22Rv1 (cell line): ENCODE data around the gene STX2.
A peak's percentile ranks its signal among the peaks of the same experiment; 100 is the strongest.
"Not testable (repeated sequence)": the region's sequence is repeated elsewhere in the genome, so short reads cannot be mapped to it uniquely, and the experiment has no call there.

ENCODE experiments used
- H3K27ac ChIP-seq: fragments of 450-650 bp; 2 replicates; pipeline ENCODE4 v1.5.1; 2017
- ZFX ChIP-seq: fragments of 450-650 bp; IDR thresholded peaks from 2 replicates; pipeline ENCODE4 v1.6.1; 2017; ENCODE audit warnings: antibody characterized with exemption, borderline replicate concordance
- TF ChIP-seq, protein P1 (sequence below): fragments of 450-650 bp; IDR thresholded peaks from 2 replicates; pipeline ENCODE4 v1.5.1; 2017; ENCODE audit warnings: mild to moderate bottlenecking

The STX2 gene

GRCh38 chr12:130838951-130839769 is at the start of gene STX2:
STX2 (minus strand) TSS chr12:130839250; CDS start chr12:130839099, 151 bp downstream.
- TF ChIP-seq, protein P1, sequence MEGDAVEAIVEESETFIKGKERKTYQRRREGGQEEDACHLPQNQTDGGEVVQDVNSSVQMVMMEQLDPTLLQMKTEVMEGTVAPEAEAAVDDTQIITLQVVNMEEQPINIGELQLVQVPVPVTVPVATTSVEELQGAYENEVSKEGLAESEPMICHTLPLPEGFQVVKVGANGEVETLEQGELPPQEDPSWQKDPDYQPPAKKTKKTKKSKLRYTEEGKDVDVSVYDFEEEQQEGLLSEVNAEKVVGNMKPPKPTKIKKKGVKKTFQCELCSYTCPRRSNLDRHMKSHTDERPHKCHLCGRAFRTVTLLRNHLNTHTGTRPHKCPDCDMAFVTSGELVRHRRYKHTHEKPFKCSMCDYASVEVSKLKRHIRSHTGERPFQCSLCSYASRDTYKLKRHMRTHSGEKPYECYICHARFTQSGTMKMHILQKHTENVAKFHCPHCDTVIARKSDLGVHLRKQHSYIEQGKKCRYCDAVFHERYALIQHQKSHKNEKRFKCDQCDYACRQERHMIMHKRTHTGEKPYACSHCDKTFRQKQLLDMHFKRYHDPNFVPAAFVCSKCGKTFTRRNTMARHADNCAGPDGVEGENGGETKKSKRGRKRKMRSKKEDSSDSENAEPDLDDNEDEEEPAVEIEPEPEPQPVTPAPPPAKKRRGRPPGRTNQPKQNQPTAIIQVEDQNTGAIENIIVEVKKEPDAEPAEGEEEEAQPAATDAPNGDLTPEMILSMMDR, result peak; percentile 66
- no peak for TF ChIP-seq ZFX
- peak within 1 kb of the TSS; percentile 33; the same call in 1 of the 2 replicates for H3K27ac ChIP-seq

DNA sequence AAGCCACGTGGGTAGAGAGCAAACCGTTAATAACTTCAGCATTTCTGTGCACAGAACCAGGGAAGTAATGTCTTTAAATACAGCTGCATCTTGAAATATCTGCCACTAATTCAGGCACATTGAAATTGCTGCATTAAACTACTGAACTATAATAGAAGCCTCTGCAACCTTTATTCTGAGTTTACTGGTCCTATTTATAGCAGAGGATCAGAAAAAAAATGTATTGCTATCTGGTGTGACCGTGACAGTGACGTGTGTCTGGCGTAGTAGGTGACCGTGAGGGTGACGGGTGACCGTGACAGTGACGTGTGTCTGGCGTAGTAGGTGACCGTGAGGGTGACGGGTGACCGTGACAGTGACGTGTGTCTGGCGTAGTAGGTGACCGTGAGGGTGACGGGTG is 48.1 kb upstream of the STX2 start:
- H3K27ac ChIP-seq, result not testable (repeated sequence)

DNA sequence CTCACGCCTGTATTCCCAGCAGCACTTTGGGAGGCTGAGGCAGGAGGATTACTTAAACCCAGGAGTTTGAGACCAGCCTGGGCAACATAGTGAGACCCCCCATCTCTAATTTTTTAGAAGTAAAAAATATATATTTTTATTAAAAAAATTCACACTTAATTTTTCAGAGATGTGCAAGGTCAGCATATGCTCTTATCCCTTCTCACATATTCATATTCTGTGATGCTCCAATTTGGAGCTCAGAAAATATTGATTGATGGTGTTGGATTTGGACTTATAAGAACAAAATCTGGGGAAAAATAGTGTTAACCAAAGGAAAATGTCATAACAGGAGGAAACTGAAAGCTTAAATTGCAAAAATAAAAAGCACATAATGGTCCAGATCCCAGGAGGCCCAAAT is 42.5 kb upstream of the STX2 start:
- no peak overlapping the region for H3K27ac ChIP-seq
- TF ChIP-seq, protein P1, result no peak
- no peak for TF ChIP-seq ZFX

GRCh38 chr12:130881046-130881445 is 42.0 kb upstream of the STX2 start:
- TF ChIP-seq ZFX, result no peak
- TF ChIP-seq, protein P1, result no peak
- H3K27ac ChIP-seq, result no peak overlapping the region

GRCh38 chr12:130880411-130880885 is 41.4 kb upstream of the STX2 start:
- TF ChIP-seq, protein P1, result no peak
- TF ChIP-seq ZFX, result no peak
- no peak overlapping the region for H3K27ac ChIP-seq

GRCh38 chr12:130879781-130880389 is 40.8 kb upstream of the STX2 start:
- no peak overlapping the region for H3K27ac ChIP-seq

DNA sequence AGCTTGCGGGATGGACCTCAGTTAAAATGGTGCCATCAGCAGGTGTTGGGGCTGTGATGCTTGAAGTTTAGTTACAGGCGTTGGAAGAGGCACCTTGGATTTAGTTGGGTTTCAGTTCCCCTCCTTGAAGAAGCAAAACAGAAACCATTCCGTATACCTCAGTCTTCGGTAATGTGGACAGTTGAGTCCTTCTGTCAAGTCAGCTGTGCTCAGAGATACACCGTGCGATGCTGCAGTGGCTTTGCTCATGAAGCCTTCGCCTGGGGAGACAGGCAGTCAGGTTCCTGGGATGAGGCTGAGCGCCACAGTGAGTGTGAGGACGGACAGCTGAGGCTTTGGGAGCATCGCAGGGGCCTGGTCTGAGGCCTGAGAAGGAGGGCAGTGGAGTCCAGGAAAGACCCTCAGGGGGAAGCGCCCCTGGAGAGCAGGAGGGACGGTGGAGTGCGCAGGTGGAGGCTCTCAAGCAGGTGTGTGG is 40.2 kb upstream of the STX2 start:
- TF ChIP-seq, protein P1, result no peak
- no peak for TF ChIP-seq ZFX

More at GRCh38 chr12:130879781-130880389, 40.8 kb upstream of the STX2 start:
- TF ChIP-seq ZFX, result no peak
- TF ChIP-seq, protein P1, result no peak

More for the DNA sequence above, 40.2 kb upstream of the STX2 start:
- H3K27ac ChIP-seq, result no peak overlapping the region
